Psoas muscle (tissue), 8 donors: Measurements from ENCODE around the gene LEMD1. TPM values are rescaled to one million over a fixed set of nuclear protein-coding genes. Genes with fewer than 3 reads are reported as not detected.

ENCODE experiments used
- ATAC-seq, 4 donors: fragments of 200-7000 bp; cut with Tn5 transposase; one replicate each; pipeline ENCODE4 v1.9.1; 2020; ENCODE audit warnings: moderate library complexity in 3 of 4, mild to moderate bottlenecking in 2 of 4
- DNase-seq, 2 donors: peaks; one replicate each; pipeline ENCODE4 v3.0.0-alpha.2; 2020
- H3K27ac ChIP-seq: fragments of 200-600 bp; one replicate; pipeline ENCODE4 v1.8.0; 2022
- H3K27me3 ChIP-seq, 3 donors: fragments of 200-600 bp in 1 of 3; one replicate each; pipeline versions ENCODE4 v1.6.1 to v1.8.0; 2013 to 2022; ENCODE audit warnings: low read length in 2 of 3, mild to moderate bottlenecking in 2 of 3, moderate library complexity in 1 of 3; ENCODE audit not compliant: insufficient read depth in 3 of 3
- H3K36me3 ChIP-seq, 2 donors: fragments of 200-600 bp in 1 of 2; one replicate each; pipeline versions ENCODE4 v1.6.1 to v1.8.0; 2013 to 2022; ENCODE audit warnings: low read depth in 1 of 2, mild to moderate bottlenecking in 1 of 2, moderate library complexity in 1 of 2; ENCODE audit not compliant: insufficient read depth in 1 of 2
- H3K4me1 ChIP-seq: fragments of 200-600 bp; one replicate; pipeline ENCODE4 v1.8.0; 2022
- H3K4me3 ChIP-seq: fragments of 200-600 bp; one replicate; pipeline ENCODE4 v1.8.0; 2022; ENCODE audit warnings: mild to moderate bottlenecking
- H3K9me3 ChIP-seq: fragments of 200-600 bp; one replicate; pipeline ENCODE4 v1.8.0; 2022
- CTCF ChIP-seq: fragments of 200-600 bp; IDR thresholded peaks from one replicate; pipeline ENCODE4 v1.8.0; 2022; ENCODE audit warnings: antibody characterized with exemption
- WGBS, 3 donors: extraction: QIAGEN DNeasy Blood & Tissue Kit; methylation state at CpG; one replicate each; pipeline versions ENCODE4 v1.1.6 to v1.1.7; 2013; 5-methylcytosine and 5-hydroxymethylcytosine counted together
- intact Hi-C, 2 donors: fragments of 100-400 bp; cut with DNase I; formaldehyde crosslinking; loops; one replicate each; pipeline versions ENCODE4 v1.11.0 to v1.14.2; 2022
- polyA plus RNA-seq, 3 donors: library from polyadenylated mRNA; stranded (reverse); fragments of 200-250 nt; gene quantifications; one replicate each; pipeline ENCODE4 v1.2.3, GENCODE V29; 2013
- total RNA-seq, 4 donors: library from RNA; stranded (reverse); fragmentation: NEBNext Ultra II Directional in 2 of 4; extraction: Animal tissue kit (Norgen Biotek cat#: 25700) in 2 of 4; gene quantifications; one replicate each; pipeline versions ENCODE4 v1.2.1 to v1.2.4, GENCODE V29; 2021 to 2023
- donor health status: healthy with polysubstance abuse.
- donor health status: DM: no; HTN: no; CAD: no; lungs with moderate emphysema.
- donor health status: Bipolar disorder and iron deficiency.
- donor health status: healthy.
- donor health status: DM: yes; HTN: yes; CAD: no.
- donor health status: DM: no; HTN: no; CAD: no.
- donor health status: DM: no; HTN: no; CAD: no.
- donor health status: DM: yes; HTN: yes; CAD: no.

The LEMD1 gene
- total and polyA plus RNA-seq, 7 donors = not detected

GRCh38 chr1:205343431-205344065, 78.3 kb downstream of the LEMD1 start:
- TF ChIP-seq CTCF = no peak
- no peaks in the 10 kb centered on the region for H3K9me3 ChIP-seq
- H3K27ac ChIP-seq = no peak overlapping the region
- peak overlapping the region; percentile 63 for H3K4me3 ChIP-seq
- peaks cover 12% of the 10 kb centered on the region for H3K4me1 ChIP-seq
- H3K27me3 ChIP-seq = peaks cover 0 to 46% (median 14%) of the 10 kb centered on the region in 3 donors
- intact Hi-C loops = no loop called here
- ATAC-seq (peak; percentile 49 to 70 (median 60)), DNase-seq (peak in 1 of 2 donors; percentile 55)
- no peaks in the 10 kb centered on the region for H3K36me3 ChIP-seq
- WGBS, 3 donors = 3 to 5% (median 5%) methylated on average over 47 to 62 of the region's 63 CpGs

GRCh38 chr1:205342986-205343385, 78.9 kb downstream of the LEMD1 start:
- peaks cover 0 to 46% (median 14%) of the 10 kb centered on the region in 3 donors for H3K27me3 ChIP-seq
- ATAC-seq (no peak), DNase-seq (no peak)
- peak overlapping the region; percentile 63 for H3K4me3 ChIP-seq
- intact Hi-C loops = no loop called here
- TF ChIP-seq CTCF = no peak
- H3K27ac ChIP-seq = no peak overlapping the region
- 78 to 86% (median 79%) methylated on average over 8 to 12 of the region's 12 CpGs for WGBS, 3 donors
- H3K4me1 ChIP-seq = peaks cover 12% of the 10 kb centered on the region
- no peaks in the 10 kb centered on the region for H3K36me3 ChIP-seq
- no peaks in the 10 kb centered on the region for H3K9me3 ChIP-seq

- no peak for TF ChIP-seq CTCF
- H3K27ac ChIP-seq = no peak overlapping the region
- intact Hi-C loops = no loop called here
- no peak for ATAC-seq
- H3K9me3 ChIP-seq = no peaks in the 10 kb centered on the region
- H3K27me3 ChIP-seq = peaks cover 0 to 29% (median 11%) of the 10 kb centered on the region in 3 donors
- 92 to 100% (median 100%) methylated on average over 1 of the region's 1 CpG for WGBS, 3 donors
- no peak for DNase-seq
- no peaks in the 10 kb centered on the region for H3K36me3 ChIP-seq
- peaks cover 12% of the 10 kb centered on the region for H3K4me1 ChIP-seq
- no peak overlapping the region for H3K4me3 ChIP-seq
Observed at GRCh38 chr1:205340676-205341075, 81.2 kb downstream of the LEMD1 start.

GRCh38 chr1:205339717-205340116, 82.1 kb downstream of the LEMD1 start:
- peaks cover 0 to 22% (median 10%) of the 10 kb centered on the region in 3 donors for H3K27me3 ChIP-seq
- 94 to 98% (median 96%) methylated on average over 4 of the region's 4 CpGs for WGBS, 3 donors
- H3K9me3 ChIP-seq = no peaks in the 10 kb centered on the region
- intact Hi-C loops = loop anchor here in 1 of 2 donors (5.0 kb wide), 1 partner anchor 183 kb away; no protein-coding TSS in a partner anchor
- DNase-seq (no peak), ATAC-seq (no peak)
- H3K4me3 ChIP-seq = no peak overlapping the region
- no peak for TF ChIP-seq CTCF
- H3K27ac ChIP-seq = no peak overlapping the region
- H3K36me3 ChIP-seq = no peaks in the 10 kb centered on the region
- peaks cover 12% of the 10 kb centered on the region for H3K4me1 ChIP-seq
